PC-3 (cell line): Measurements from ENCODE around the gene ETS1. TPM values are rescaled to one million over a fixed set of nuclear protein-coding genes. Genes with fewer than 3 reads are reported as not detected.

ENCODE experiments used
- ATAC-seq: fragments of 200-7000 bp; cut with Tn5 transposase; 2 replicates; pipeline ENCODE4 v1.9.1; 2020; ENCODE audit warnings: mild to moderate bottlenecking, moderate library complexity
- BruUV-seq: library from RNA; stranded (reverse); fragments of 400-500 nt; replicated peaks from 2 replicates; lab custom pipeline; 2021; lab: Mats Ljungman, UMichigan
- CTCF ChIA-PET: fragments of 300-600 bp; sonication (Branson Sonifier 250); formaldehyde crosslinking; loops from one replicate; lab custom pipeline; 2022; ENCODE audit warnings: antibody characterized with exemption; lab: Charles Lee
- POLR2A ChIA-PET: fragments of 300-600 bp; sonication (Branson Sonifier 250); formaldehyde crosslinking; loops from one replicate; lab custom pipeline; 2022; ENCODE audit warnings: antibody characterized with exemption; ENCODE audit not compliant: unreplicated experiment; lab: Charles Lee
- DNase-seq: peaks from one replicate; pipeline ENCODE4 v3.0.0-alpha.2; 2015
- H2AFZ ChIP-seq: fragments of 300-600 bp; sonication (generic); 2 replicates; pipeline ENCODE4 v1.6.0; 2016; ENCODE audit warnings: antibody characterized with exemption, low read length
- H3F3A ChIP-seq: fragments of 300-600 bp; sonication (generic); one replicate; pipeline ENCODE4 v1.6.0; 2017; ENCODE audit warnings: antibody characterized with exemption, low read length, control low read depth, mild to moderate bottlenecking; ENCODE audit not compliant: unreplicated experiment
- H3K27ac ChIP-seq: fragments of 300-600 bp; sonication (generic); 2 replicates; pipeline ENCODE4 v1.5.1; 2016; ENCODE audit warnings: mild to moderate bottlenecking, low read length
- H3K27me3 ChIP-seq: fragments of 300-600 bp; sonication (generic); 2 replicates; pipeline ENCODE4 v1.6.1; 2016; ENCODE audit warnings: low read length, mixed read lengths
- H3K36me3 ChIP-seq: fragments of 300-600 bp; sonication (generic); 2 replicates; pipeline ENCODE4 v1.6.1; 2016; ENCODE audit warnings: low read depth, mixed run types, low read length, mixed read lengths
- H3K4me1 ChIP-seq: fragments of 300-600 bp; sonication (generic); 2 replicates; pipeline ENCODE4 v1.5.1; 2016; ENCODE audit warnings: low read length; ENCODE audit not compliant: insufficient read depth
- H3K4me2 ChIP-seq: fragments of 300-600 bp; sonication (generic); 2 replicates; pipeline ENCODE4 v1.6.0; 2016; ENCODE audit warnings: low read length
- H3K4me3 ChIP-seq: fragments of 300-600 bp; sonication (generic); 2 replicates; pipeline ENCODE4 v1.5.1; 2016; ENCODE audit warnings: mild to moderate bottlenecking, low read length, mixed read lengths
- H3K79me2 ChIP-seq: fragments of 300-600 bp; sonication (generic); 2 replicates; pipeline ENCODE4 v1.6.1; 2017; ENCODE audit warnings: low read length, mixed read lengths
- H3K9ac ChIP-seq: fragments of 300-600 bp; sonication (generic); 2 replicates; pipeline ENCODE4 v1.6.0; 2016; ENCODE audit warnings: mild to moderate bottlenecking, low read length
- H3K9me2 ChIP-seq: fragments of 300-600 bp; sonication (generic); replicated peaks from 2 replicates; pipeline ENCODE4 v1.6.1; 2016; ENCODE audit warnings: mixed run types, low read length, mixed read lengths
- H3K9me3 ChIP-seq: fragments of 300-600 bp; sonication (generic); 2 replicates; pipeline ENCODE4 v1.6.1; 2016; ENCODE audit warnings: low read length, mixed read lengths
- H4K20me1 ChIP-seq: fragments of 300-600 bp; sonication (generic); 2 replicates; pipeline ENCODE4 v1.6.1; 2016; ENCODE audit warnings: low read length, mixed read lengths
- CTCF ChIP-seq: fragments of 300-600 bp; sonication (generic); conservative IDR thresholded peaks from 2 replicates; pipeline ENCODE4 v1.5.1; 2017; ENCODE audit warnings: antibody characterized with exemption, low read depth, mild to moderate bottlenecking, low read length
- EZH2 ChIP-seq: fragments of 300-600 bp; sonication (generic); IDR thresholded peaks from one replicate; pipeline ENCODE4 v1.6.1; 2017; ENCODE audit warnings: antibody characterized with exemption, mild to moderate bottlenecking, low read length; ENCODE audit not compliant: unreplicated experiment
- EZH2phosphoT487 ChIP-seq: fragments of 300-600 bp; sonication (generic); IDR thresholded peaks from 2 replicates; pipeline ENCODE4 v1.6.1; 2018; ENCODE audit warnings: mild to moderate bottlenecking, antibody characterized with exemption, low read length, borderline replicate concordance
- intact Hi-C: fragments of 100-400 bp; cut with micrococcal nuclease; formaldehyde crosslinking; loops from 2 replicates; pipeline ENCODE4 v1.9.0; 2023
- total RNA-seq: library from RNA; depleted of rRNA; stranded (reverse); fragments of >200 nt; gene quantifications from 2 replicates; pipeline ENCODE4 v1.2.3, GENCODE V29; 2014

The ETS1 gene
- total RNA-seq, 1 experiment from 2014 or later, result 52.0 TPM

- Histone ChIP-seq H3K27me3 (no peaks in the 10 kb centered on the region), H3K27ac (peak overlapping the region; percentile 36), H3F3A (no peaks in the 10 kb centered on the region), H3K4me3 (peak overlapping the region; percentile 24), H3K79me2 (no peaks in the 10 kb centered on the region), H3K9me2 (no peaks in the 10 kb centered on the region), H4K20me1 (no peaks in the 10 kb centered on the region), H3K4me2 (peak overlapping the region; percentile 71), H3K9me3 (no peaks in the 10 kb centered on the region), H3K4me1 (peaks cover 25% of the 10 kb centered on the region), H2AFZ (peak overlapping the region; percentile 43), H3K9ac (no peak overlapping the region), H3K36me3 (no peaks in the 10 kb centered on the region)
- DNase-seq (peak; percentile 97), ATAC-seq (peak; percentile 100)
- no TSS peak for BruUV-seq
- POLR2A ChIA-PET, result interaction anchor here (0.6 kb wide), 1 partner anchor 13 kb away, joined by 4 read pairs; no protein-coding TSS in a partner anchor
- intact Hi-C loops, result loop anchor here (5.0 kb wide), 1 partner anchor 60 kb away; no protein-coding TSS in a partner anchor
- TF ChIP-seq EZH2 (no peak), CTCF (no peak), EZH2phosphoT487 (no peak)
- CTCF ChIA-PET, result interaction anchor here (0.6 kb wide), 1 partner anchor 98 kb away, joined by 3 read pairs; no protein-coding TSS in a partner anchor
Measured at GRCh38 chr11:128582496-128583366, 4.6 kb downstream of the ETS1 start.

- H3K27me3 ChIP-seq, result no peaks in the 10 kb centered on the region
- ChIA-PET POLR2A (interaction anchor here (0.6 kb wide), 1 partner anchor 14 kb away, joined by 4 read pairs; no protein-coding TSS in a partner anchor), CTCF (no interaction called here)
- no peaks in the 10 kb centered on the region for H3K9me2 ChIP-seq
- ATAC-seq, result no peak
- no TSS peak for BruUV-seq
- peaks cover 25% of the 10 kb centered on the region for H3K4me1 ChIP-seq
- intact Hi-C loops, result loop anchor here (5.0 kb wide), 1 partner anchor 59 kb away; no protein-coding TSS in a partner anchor
- H3K4me2 ChIP-seq, result no peak overlapping the region
- no peak overlapping the region for H3K4me3 ChIP-seq
- no peak for TF ChIP-seq EZH2
- TF ChIP-seq EZH2phosphoT487, result no peak
- TF ChIP-seq CTCF, result no peak
- H3K9me3 ChIP-seq, result no peaks in the 10 kb centered on the region
- no peak for DNase-seq
- H2AFZ ChIP-seq, result no peak overlapping the region
- H3K27ac ChIP-seq, result no peak overlapping the region
- H3K9ac ChIP-seq, result no peak overlapping the region
- no peaks in the 10 kb centered on the region for H3F3A ChIP-seq
- no peaks in the 10 kb centered on the region for H3K36me3 ChIP-seq
- no peaks in the 10 kb centered on the region for H3K79me2 ChIP-seq
- no peaks in the 10 kb centered on the region for H4K20me1 ChIP-seq
Measured at GRCh38 chr11:128581561-128582272, 5.6 kb downstream of the ETS1 start.
